Mammary epithelial cell (primary cell): ENCODE data around the gene ASIC3.

Experiments
- CTCF ChIP-seq, 2 donors: IDR thresholded peaks in 1 of 2; conservative IDR thresholded peaks in 1 of 2; 2 replicates each; pipeline ENCODE4 v1.5.1; 2011 to 2012; ENCODE audit warnings: inconsistent platforms in 2 of 2, low read length in 2 of 2, mild to moderate bottlenecking in 2 of 2, control low read depth in 1 of 2, low read depth in 1 of 2; ENCODE audit not compliant: insufficient read depth in 1 of 2; ENCODE audit errors: extremely low read depth in 1 of 2
- EZH2 ChIP-seq: IDR thresholded peaks from 2 replicates; pipeline ENCODE4 v1.6.1; 2012; ENCODE audit warnings: low read length, inconsistent platforms, borderline replicate concordance

GRCh38 chr7:151048911-151049463 lies 656 bp downstream of the ASIC3 start:
- TF ChIP-seq CTCF (conservative IDR thresholded peaks at IDR 0.05 in 1 of 2, IDR thresholded peaks at IDR 0.05 in 1 of 2; ENCODE audit: extremely low read depth in 1 of 2, insufficient read depth in 1 of 2, low read depth in 1 of 2, low read length in 2 of 2) (no peak), EZH2 (no peak)
